Psoas muscle (tissue), 8 donors: ENCODE results near the gene AACS. TPM values are rescaled to one million over a fixed set of nuclear protein-coding genes. Genes with fewer than 3 reads are reported as not detected.

Experiments
- ATAC-seq, 4 donors: fragments of 200-7000 bp; cut with Tn5 transposase; one replicate each; pipeline ENCODE4 v1.9.1; 2020; ENCODE audit warnings: moderate library complexity in 3 of 4, mild to moderate bottlenecking in 2 of 4
- DNase-seq, 2 donors: peaks; one replicate each; pipeline ENCODE4 v3.0.0-alpha.2; 2020
- H3K27ac ChIP-seq: fragments of 200-600 bp; one replicate; pipeline ENCODE4 v1.8.0; 2022
- H3K27me3 ChIP-seq, 3 donors: fragments of 200-600 bp in 1 of 3; one replicate each; pipeline versions ENCODE4 v1.6.1 to v1.8.0; 2013 to 2022; ENCODE audit warnings: low read length in 2 of 3, mild to moderate bottlenecking in 2 of 3, moderate library complexity in 1 of 3; ENCODE audit not compliant: insufficient read depth in 3 of 3
- H3K36me3 ChIP-seq, 2 donors: fragments of 200-600 bp in 1 of 2; one replicate each; pipeline versions ENCODE4 v1.6.1 to v1.8.0; 2013 to 2022; ENCODE audit warnings: low read depth in 1 of 2, mild to moderate bottlenecking in 1 of 2, moderate library complexity in 1 of 2; ENCODE audit not compliant: insufficient read depth in 1 of 2
- H3K4me1 ChIP-seq: fragments of 200-600 bp; one replicate; pipeline ENCODE4 v1.8.0; 2022
- H3K4me3 ChIP-seq: fragments of 200-600 bp; one replicate; pipeline ENCODE4 v1.8.0; 2022; ENCODE audit warnings: mild to moderate bottlenecking
- H3K9me3 ChIP-seq: fragments of 200-600 bp; one replicate; pipeline ENCODE4 v1.8.0; 2022
- WGBS, 3 donors: extraction: QIAGEN DNeasy Blood & Tissue Kit; methylation state at CpG; one replicate each; pipeline versions ENCODE4 v1.1.6 to v1.1.7; 2013; 5-methylcytosine and 5-hydroxymethylcytosine counted together
- intact Hi-C, 2 donors: fragments of 100-400 bp; cut with DNase I; formaldehyde crosslinking; loops; one replicate each; pipeline versions ENCODE4 v1.11.0 to v1.14.2; 2022
- polyA plus RNA-seq, 3 donors: library from polyadenylated mRNA; stranded (reverse); fragments of 200-250 nt; gene quantifications; one replicate each; pipeline ENCODE4 v1.2.3, GENCODE V29; 2013
- total RNA-seq, 4 donors: library from RNA; stranded (reverse); fragmentation: NEBNext Ultra II Directional in 2 of 4; extraction: Animal tissue kit (Norgen Biotek cat#: 25700) in 2 of 4; gene quantifications; one replicate each; pipeline versions ENCODE4 v1.2.1 to v1.2.4, GENCODE V29; 2021 to 2023
- TF ChIP-seq, protein P1 (sequence below): fragments of 200-600 bp; IDR thresholded peaks from one replicate; pipeline ENCODE4 v1.8.0; 2022; ENCODE audit warnings: antibody characterized with exemption
- donor health status: healthy with polysubstance abuse.
- donor health status: DM: no; HTN: no; CAD: no; lungs with moderate emphysema.
- donor health status: Bipolar disorder and iron deficiency.
- donor health status: healthy.
- donor health status: DM: yes; HTN: yes; CAD: no.
- donor health status: DM: no; HTN: no; CAD: no.
- donor health status: DM: no; HTN: no; CAD: no.
- donor health status: DM: yes; HTN: yes; CAD: no.

AACS gene
- total and polyA plus RNA-seq, 7 donors: 3.2 to 9.5 (median 5.7) TPM

DNA sequence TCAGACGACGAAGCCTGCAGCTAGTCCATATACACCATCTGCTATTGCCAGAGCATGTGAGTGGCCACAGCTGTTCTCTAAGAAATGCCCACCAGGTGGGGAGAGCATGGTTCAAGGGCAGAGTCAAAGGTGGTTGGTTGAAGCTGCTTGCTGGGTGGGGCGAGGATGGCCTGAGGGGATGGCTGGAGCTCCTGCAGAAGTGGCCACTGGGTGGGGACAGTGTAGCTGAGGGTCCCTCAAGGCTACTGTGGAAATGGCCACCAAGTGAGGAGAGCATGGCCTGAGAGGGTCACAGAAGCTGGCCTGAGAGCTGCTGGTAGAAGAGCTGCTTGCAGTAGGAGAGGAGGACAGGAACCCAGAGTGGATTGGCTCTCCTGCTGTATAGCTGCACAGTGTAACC lies 102.4 kb downstream of the AACS start:
- no peak for ATAC-seq
- intact Hi-C loops: no loop called here
- H3K27me3 ChIP-seq: peaks cover 0 to 2% (median 0%) of the 10 kb centered on the region in 3 donors
- no peaks in the 10 kb centered on the region for H3K36me3 ChIP-seq
- TF ChIP-seq, protein P1, sequence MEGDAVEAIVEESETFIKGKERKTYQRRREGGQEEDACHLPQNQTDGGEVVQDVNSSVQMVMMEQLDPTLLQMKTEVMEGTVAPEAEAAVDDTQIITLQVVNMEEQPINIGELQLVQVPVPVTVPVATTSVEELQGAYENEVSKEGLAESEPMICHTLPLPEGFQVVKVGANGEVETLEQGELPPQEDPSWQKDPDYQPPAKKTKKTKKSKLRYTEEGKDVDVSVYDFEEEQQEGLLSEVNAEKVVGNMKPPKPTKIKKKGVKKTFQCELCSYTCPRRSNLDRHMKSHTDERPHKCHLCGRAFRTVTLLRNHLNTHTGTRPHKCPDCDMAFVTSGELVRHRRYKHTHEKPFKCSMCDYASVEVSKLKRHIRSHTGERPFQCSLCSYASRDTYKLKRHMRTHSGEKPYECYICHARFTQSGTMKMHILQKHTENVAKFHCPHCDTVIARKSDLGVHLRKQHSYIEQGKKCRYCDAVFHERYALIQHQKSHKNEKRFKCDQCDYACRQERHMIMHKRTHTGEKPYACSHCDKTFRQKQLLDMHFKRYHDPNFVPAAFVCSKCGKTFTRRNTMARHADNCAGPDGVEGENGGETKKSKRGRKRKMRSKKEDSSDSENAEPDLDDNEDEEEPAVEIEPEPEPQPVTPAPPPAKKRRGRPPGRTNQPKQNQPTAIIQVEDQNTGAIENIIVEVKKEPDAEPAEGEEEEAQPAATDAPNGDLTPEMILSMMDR: no peak
- H3K4me3 ChIP-seq: no peak overlapping the region
- H3K4me1 ChIP-seq: no peaks in the 10 kb centered on the region
- H3K9me3 ChIP-seq: peaks cover 3% of the 10 kb centered on the region
- 47 to 69% (median 50%) methylated on average over 3 of the region's 3 CpGs for WGBS, 3 donors
- no peak overlapping the region for H3K27ac ChIP-seq
- no peak for DNase-seq

DNA sequence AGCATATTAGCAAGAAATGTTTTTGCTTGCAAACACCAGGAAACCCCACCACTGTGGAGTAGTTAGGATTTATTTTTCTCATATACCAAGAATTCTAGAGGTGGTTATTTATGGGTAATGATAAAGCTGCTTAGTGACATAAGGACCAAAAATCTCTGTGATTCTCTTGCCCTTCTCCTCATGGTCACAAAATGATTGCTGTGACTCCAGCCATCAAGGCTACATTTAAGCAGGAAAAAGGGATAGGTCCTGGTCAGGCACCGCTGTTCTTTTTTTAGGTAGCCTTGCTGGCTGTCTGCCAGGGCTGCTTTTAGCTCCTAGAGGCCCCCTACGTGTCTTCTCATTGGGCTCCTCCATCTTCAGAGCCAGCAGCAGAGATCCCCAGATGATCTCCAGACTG lies 104.2 kb downstream of the AACS start:
- TF ChIP-seq, protein P1: no peak
- DNase-seq (no peak), ATAC-seq (no peak)
- Histone ChIP-seq H3K9me3 (peaks cover 3% of the 10 kb centered on the region), H3K36me3 (no peaks in the 10 kb centered on the region), H3K4me3 (no peak overlapping the region), H3K27ac (no peak overlapping the region), H3K4me1 (no peaks in the 10 kb centered on the region), H3K27me3 (peaks cover 0 to 2% (median 0%) of the 10 kb centered on the region in 3 donors)
- intact Hi-C loops: no loop called here
- WGBS, 3 donors: 38 to 46% (median 41%) methylated on average over 2 of the region's 2 CpGs

DNA sequence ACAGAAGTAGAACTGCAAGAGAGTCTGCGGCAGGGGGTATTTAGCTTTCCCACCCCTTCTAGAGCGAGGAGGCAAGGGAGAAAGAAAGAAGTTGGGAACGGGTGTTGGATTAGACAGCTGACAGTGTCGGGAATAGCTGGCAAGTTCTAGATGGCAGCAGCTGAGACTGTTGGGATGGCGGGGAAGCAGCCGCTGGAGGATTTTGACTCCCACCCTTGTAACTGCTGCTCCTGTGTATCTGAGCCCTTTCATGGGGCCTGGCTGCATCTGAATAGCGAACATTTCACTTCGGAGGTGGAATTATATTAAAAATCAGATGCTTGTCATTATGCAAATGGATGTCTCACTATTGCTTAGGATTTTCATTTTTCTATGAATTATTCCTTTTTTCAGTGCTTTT lies 104.6 kb downstream of the AACS start:
- no peak for DNase-seq
- WGBS, 3 donors: 42 to 48% (median 44%) methylated on average over 8 of the region's 8 CpGs

DNA sequence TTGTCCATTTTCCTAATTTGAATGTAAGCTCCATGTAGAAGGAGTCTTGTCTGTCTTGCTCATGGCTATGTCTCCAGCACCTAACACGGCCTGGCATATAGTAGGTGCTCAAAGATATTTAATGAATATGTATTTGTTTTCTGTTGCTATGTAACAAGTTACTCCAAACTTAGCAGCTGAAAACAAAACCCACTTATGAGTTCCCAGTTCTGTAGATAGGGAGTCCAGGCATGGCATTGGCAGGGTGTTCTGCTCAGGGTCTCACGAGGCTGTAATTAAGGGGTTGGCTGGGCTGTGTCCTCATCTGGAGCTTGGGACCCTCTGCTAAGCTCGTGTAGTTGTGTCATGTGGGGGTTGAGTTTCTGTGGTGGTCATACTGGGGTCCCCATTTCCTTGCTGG lies 106.0 kb downstream of the AACS start:
- Histone ChIP-seq H3K27ac (no peak overlapping the region), H3K4me1 (no peaks in the 10 kb centered on the region), H3K4me3 (no peak overlapping the region), H3K9me3 (peaks cover 3% of the 10 kb centered on the region), H3K36me3 (no peaks in the 10 kb centered on the region), H3K27me3 (peaks cover 0 to 7% (median 4%) of the 10 kb centered on the region in 3 donors)
- DNase-seq (no peak), ATAC-seq (no peak)
- WGBS, 3 donors: 59 to 64% (median 63%) methylated on average over 3 of the region's 3 CpGs
- TF ChIP-seq, protein P1: no peak
- intact Hi-C loops: no loop called here

More for the DNA sequence above, 104.6 kb downstream of the AACS start:
- Histone ChIP-seq H3K9me3 (peaks cover 3% of the 10 kb centered on the region), H3K27me3 (peaks cover 0 to 2% (median 0%) of the 10 kb centered on the region in 3 donors), H3K4me3 (no peak overlapping the region), H3K36me3 (no peaks in the 10 kb centered on the region), H3K27ac (no peak overlapping the region), H3K4me1 (no peaks in the 10 kb centered on the region)
- intact Hi-C loops: no loop called here
- ATAC-seq: no peak
- TF ChIP-seq, protein P1: no peak

DNA sequence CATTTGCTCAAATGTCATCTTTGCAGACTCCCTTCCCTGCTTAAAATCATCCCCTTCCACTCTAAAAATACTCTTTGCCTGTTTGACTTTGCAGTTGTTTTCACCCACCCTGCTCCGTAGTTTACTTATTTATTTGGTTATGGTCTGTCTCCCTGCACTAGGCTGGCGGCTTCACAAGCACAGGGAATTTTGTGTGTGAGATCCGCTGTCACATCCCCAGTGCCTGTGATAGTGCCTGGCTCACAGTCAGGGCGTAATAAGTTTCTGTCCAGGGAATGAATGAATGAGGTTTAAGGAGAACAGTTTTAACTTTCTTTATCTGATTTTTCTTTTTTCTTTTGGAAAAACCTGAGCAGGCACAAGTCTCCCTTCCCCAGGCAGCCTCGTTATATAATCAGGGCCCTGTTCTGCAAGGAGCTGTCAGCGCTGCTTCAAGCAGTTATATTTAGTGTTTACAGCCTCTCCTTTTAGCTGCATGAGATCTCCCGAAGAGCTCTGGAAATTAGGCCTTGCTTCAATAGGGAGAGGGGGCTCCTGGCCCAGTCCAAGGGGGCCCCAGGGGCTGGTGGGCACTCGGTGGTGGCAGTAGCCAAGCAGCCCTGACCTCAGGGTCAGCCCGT lies 107.1 kb downstream of the AACS start:
- intact Hi-C loops: no loop called here
- peaks cover 3% of the 10 kb centered on the region for H3K9me3 ChIP-seq
- H3K4me3 ChIP-seq: no peak overlapping the region
- H3K4me1 ChIP-seq: no peaks in the 10 kb centered on the region
- H3K36me3 ChIP-seq: no peaks in the 10 kb centered on the region
- WGBS, 3 donors: 65 to 71% (median 66%) methylated on average over 9 of the region's 9 CpGs
- DNase-seq: no peak
- no peak overlapping the region for H3K27ac ChIP-seq
- TF ChIP-seq, protein P1: no peak
- H3K27me3 ChIP-seq: peaks cover 0 to 10% (median 4%) of the 10 kb centered on the region in 3 donors
- no peak for ATAC-seq
